Measurements from ENCODE around the gene DCDC2C. TPM values are rescaled to one million over a fixed set of nuclear protein-coding genes. Genes with fewer than 3 reads are reported as not detected.

Gene DCDC2C
- total RNA-seq, 1 experiment from 2014 or later, result not detected

- Histone ChIP-seq H3K9me3 (ENCODE audit: insufficient read depth, low read depth) (no peaks in the 10 kb centered on the region), H4K20me1 (ENCODE audit: insufficient read depth) (no peaks in the 10 kb centered on the region), H3K4me1 (replicated peaks; ENCODE audit: insufficient read depth) (no peaks in the 10 kb centered on the region), H3F3A (ENCODE audit: insufficient read depth, low read depth) (no peaks in the 10 kb centered on the region), H3K36me3 (ENCODE audit: low read depth) (no peaks in the 10 kb centered on the region), H3K4me3 (no peak overlapping the region), H3K27ac (no peak overlapping the region), H2AFZ (no peak overlapping the region), H3K9me2 (ENCODE audit: insufficient read depth) (no peaks in the 10 kb centered on the region), H3K79me2 (ENCODE audit: low read depth) (no peaks in the 10 kb centered on the region), H3K27me3 (ENCODE audit: insufficient read depth, low read depth) (peaks cover 99% of the 10 kb centered on the region), H3K4me2 (no peak overlapping the region)
- DNase-seq, result no peak
- no TSS peak for BruUV-seq (replicated peaks)
- CTCF ChIA-PET, result no interaction called here
- intact Hi-C loops (cut with micrococcal nuclease; ENCODE audit: unreplicated experiment), result no loop called here
- TF ChIP-seq CTCF (conservative IDR thresholded peaks at IDR 0.05), result no peak
- TF ChIP-seq EZH2 (IDR thresholded peaks at IDR 0.05; ENCODE audit: low read depth), result no peak
- POLR2A ChIA-PET (ENCODE audit: unreplicated experiment), result no interaction called here
Measured at GRCh38 chr2:3768960-3769765, 65.8 kb downstream of the DCDC2C start.

- H4K20me1 ChIP-seq (ENCODE audit: insufficient read depth), result no peaks in the 10 kb centered on the region
- no peak for TF ChIP-seq CTCF (conservative IDR thresholded peaks at IDR 0.05)
- no peak for TF ChIP-seq EZH2 (IDR thresholded peaks at IDR 0.05; ENCODE audit: low read depth)
- ChIA-PET CTCF (no interaction called here), POLR2A (ENCODE audit: unreplicated experiment) (no interaction called here)
- H3K4me2 ChIP-seq, result no peak overlapping the region
- no peak for DNase-seq
- no peak overlapping the region for H3K27ac ChIP-seq
- no peaks in the 10 kb centered on the region for H3K9me2 ChIP-seq (ENCODE audit: insufficient read depth)
- no peaks in the 10 kb centered on the region for H3F3A ChIP-seq (ENCODE audit: insufficient read depth, low read depth)
- no peaks in the 10 kb centered on the region for H3K36me3 ChIP-seq (ENCODE audit: low read depth)
- peaks cover 97% of the 10 kb centered on the region for H3K27me3 ChIP-seq (ENCODE audit: insufficient read depth, low read depth)
- H3K4me3 ChIP-seq, result no peak overlapping the region
- intact Hi-C loops (cut with micrococcal nuclease; ENCODE audit: unreplicated experiment), result no loop called here
- no peaks in the 10 kb centered on the region for H3K79me2 ChIP-seq (ENCODE audit: low read depth)
- no peaks in the 10 kb centered on the region for H3K4me1 ChIP-seq (replicated peaks; ENCODE audit: insufficient read depth)
- no TSS peak for BruUV-seq (replicated peaks)
- no peak overlapping the region for H2AFZ ChIP-seq
- no peaks in the 10 kb centered on the region for H3K9me3 ChIP-seq (ENCODE audit: insufficient read depth, low read depth)
Measured at GRCh38 chr2:3769766-3770165, 66.4 kb downstream of the DCDC2C start.

- no TSS peak for BruUV-seq (replicated peaks)
- CTCF ChIA-PET, result no interaction called here
Measured at GRCh38 chr2:3770724-3771415, 67.5 kb downstream of the DCDC2C start.

More at GRCh38 chr2:3770724-3771415, 67.5 kb downstream of the DCDC2C start:
- Histone ChIP-seq H3K4me3 (no peak overlapping the region), H3K9me2 (ENCODE audit: insufficient read depth) (no peaks in the 10 kb centered on the region), H3K27ac (no peak overlapping the region), H3K36me3 (ENCODE audit: low read depth) (no peaks in the 10 kb centered on the region), H4K20me1 (ENCODE audit: insufficient read depth) (no peaks in the 10 kb centered on the region), H3K4me2 (no peak overlapping the region), H3K4me1 (replicated peaks; ENCODE audit: insufficient read depth) (no peaks in the 10 kb centered on the region), H2AFZ (no peak overlapping the region), H3K27me3 (ENCODE audit: insufficient read depth, low read depth) (peaks cover 86% of the 10 kb centered on the region), H3K9me3 (ENCODE audit: insufficient read depth, low read depth) (no peaks in the 10 kb centered on the region), H3K79me2 (ENCODE audit: low read depth) (no peaks in the 10 kb centered on the region), H3F3A (ENCODE audit: insufficient read depth, low read depth) (no peaks in the 10 kb centered on the region)
- DNase-seq, result no peak
- intact Hi-C loops (cut with micrococcal nuclease; ENCODE audit: unreplicated experiment), result no loop called here
- TF ChIP-seq EZH2 (IDR thresholded peaks at IDR 0.05; ENCODE audit: low read depth) (no peak), CTCF (conservative IDR thresholded peaks at IDR 0.05) (no peak)
- POLR2A ChIA-PET (ENCODE audit: unreplicated experiment), result no interaction called here

Measured in PC-9 (cell line).